Heart left ventricle (tissue), 16 donors: Measurements from ENCODE around the gene AGPAT3. TPM values are rescaled to one million over a fixed set of nuclear protein-coding genes. Genes with fewer than 3 reads are reported as not detected.
A peak's percentile ranks its signal among the peaks of the same experiment; 100 is the strongest.

ENCODE experiments used
- ATAC-seq, 4 donors: fragments of 200-7000 bp; cut with Tn5 transposase; one replicate each; pipeline ENCODE4 v1.9.1; 2020 to 2022; ENCODE audit warnings: moderate library complexity in 4 of 4, mild to moderate bottlenecking in 3 of 4, moderate number of reproducible peaks in 1 of 4
- DNase-seq, 5 donors: peaks; one replicate each; pipeline ENCODE4 v3.0.0-alpha.2; 2020
- H3K27ac ChIP-seq, 12 donors: fragments of 200-600 bp; sonication (generic) in 4 of 12; one replicate each; pipeline versions ENCODE4 v1.5.0 to v1.8.0; 2016 to 2022; ENCODE audit warnings: mild to moderate bottlenecking in 2 of 12
- H3K27me3 ChIP-seq, 9 donors: fragments of 200-600 bp; sonication (generic) in 2 of 9; one replicate each; pipeline versions ENCODE4 v1.5.1 to v1.8.0; 2016 to 2022; ENCODE audit warnings: mild to moderate bottlenecking in 3 of 9
- H3K36me3 ChIP-seq, 9 donors: fragments of 200-600 bp; sonication (generic) in 2 of 9; one replicate each; pipeline versions ENCODE4 v1.5.0 to v1.8.0; 2018 to 2022; ENCODE audit warnings: mild to moderate bottlenecking in 2 of 9
- H3K4me1 ChIP-seq, 12 donors: fragments of 200-600 bp; sonication (generic) in 4 of 12; one replicate each; pipeline versions ENCODE4 v1.5.0 to v1.8.0; 2016 to 2022; ENCODE audit warnings: mild to moderate bottlenecking in 3 of 12
- H3K4me3 ChIP-seq, 12 donors: fragments of 200-600 bp; sonication (generic) in 4 of 12; one replicate each; pipeline versions ENCODE4 v1.5.0 to v1.8.0; 2017 to 2022; ENCODE audit warnings: mild to moderate bottlenecking in 9 of 12, moderate library complexity in 4 of 12
- H3K9me3 ChIP-seq, 12 donors: fragments of 200-600 bp; sonication (generic) in 4 of 12; one replicate each; pipeline versions ENCODE4 v1.5.0 to v1.8.0; 2016 to 2022; ENCODE audit warnings: mild to moderate bottlenecking in 1 of 12
- CTCF ChIP-seq, 12 donors: fragments of 200-600 bp; sonication (generic) in 4 of 12; IDR thresholded peaks; one replicate each; pipeline versions ENCODE4 v1.5.0 to v1.8.0; 2018 to 2022; ENCODE audit warnings: antibody characterized with exemption in 12 of 12, mild to moderate bottlenecking in 5 of 12
- POLR2A ChIP-seq, 2 donors: fragments of 450-650 bp; IDR thresholded peaks; one replicate each; pipeline ENCODE4 v1.6.1; 2017; ENCODE audit warnings: antibody characterized with exemption in 2 of 2, mild to moderate bottlenecking in 2 of 2, moderate library complexity in 2 of 2
- WGBS, 4 donors: extraction: QIAGEN DNeasy Blood & Tissue Kit in 2 of 4; methylation state at CpG; one replicate each; pipeline versions ENCODE4 v1.1.5 to v1.1.7; 2013 to 2018; 5-methylcytosine and 5-hydroxymethylcytosine counted together
- intact Hi-C, 10 donors: fragments of 100-400 bp; cut with DNase I; formaldehyde crosslinking; loops; one replicate each; pipeline versions ENCODE4 v1.11.1 to v1.14.2; 2022
- polyA plus RNA-seq, 2 donors: library from polyadenylated mRNA; stranded (reverse); fragments of 200-250 nt; gene quantifications; one replicate each; pipeline ENCODE4 v1.2.3, GENCODE V29; 2013
- total RNA-seq, 9 donors: library from RNA; depleted of rRNA in 2 of 9; stranded (reverse); fragments of >200 nt in 2 of 9; fragmentation: NEBNext Ultra II Directional in 3 of 9; extraction: Animal tissue kit (Norgen Biotek cat#: 25700) in 3 of 9; gene quantifications; one replicate each; pipeline versions ENCODE4 v1.1.0 to v1.2.4, GENCODE V29; 2016 to 2023
- donor health status: ischemic (EF 13 %, LVEDD 7.1; RV severe dilation, severe dysfunction).
- donor health status: healthy with polysubstance abuse.
- donor health status: DM: no; HTN: yes; CAD: no.
- donor health status: DM: no; HTN: no; CAD: no.
- donor health status: ischemic (EF 25% LVEDD 6.9; RV normal size, moderate dysfunction).
- donor health status: ischemic (EF 25% LVEDD 5.7; RV mildly dilated, moderate dysfunction).
- donor health status: healthy.
- donor health status: DM: yes; HTN: yes; CAD: no.
- donor health status: ischemic (EF 35%, LVEDD 5.7; RV mildly dilated, moderate dysfunction).
- donor health status: nonischemic (EF 11% LVEDD 7.7; RV severe dilation, severe dysfunction).
- donor health status: DM: yes; HTN: yes; CAD: no.
- donor health status: PGD.
- donor health status: ischemic (EF 29% LVEDD 5.4; RV normal size, mild dysfunction).
- donor health status: nonischemic (EF 23%, LVEDD 6.1; RV moderate dilation, normal function).

Gene AGPAT3
- total and polyA plus RNA-seq, 11 donors, result 26.6 to 86.0 (median 64.5) TPM

DNA sequence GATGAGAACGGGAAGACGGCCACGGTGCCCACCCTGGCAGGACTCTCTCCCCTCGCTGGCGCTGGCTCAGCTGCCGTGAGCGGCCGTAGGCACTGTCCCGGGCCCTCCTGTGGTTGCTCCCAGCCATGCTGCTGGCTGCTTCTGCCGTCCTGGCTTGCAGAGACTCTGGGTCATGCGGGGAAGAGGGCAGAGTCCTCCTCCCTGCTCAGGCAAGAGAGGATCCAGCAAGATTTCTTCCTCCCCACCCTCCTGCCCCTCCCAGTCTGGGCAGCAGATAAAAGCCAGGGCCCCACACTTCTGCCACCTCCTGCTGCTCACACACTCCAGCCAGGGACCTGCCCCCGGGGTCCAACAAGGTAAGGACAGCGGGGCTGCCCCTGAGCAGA, 60.1 kb downstream of the AGPAT3 start:
- ATAC-seq, result peak in 3 of 4 donors; percentile 22 to 27 (median 25)
- WGBS, 4 donors, result 51 to 65% (median 60%) methylated on average over 11 to 13 of the region's 13 CpGs
- H3K36me3 ChIP-seq, result peaks cover 0 to 35% (median 0%) of the 10 kb centered on the region in 9 donors
- intact Hi-C loops, result loop anchor here in 5 of 10 donors (5.0 kb wide), 1 partner anchor 58 kb away; the partner anchor contains the start of gene AGPAT3 (in 5 of the 5)
- no peak overlapping the region for H3K4me3 ChIP-seq
- peak in 3 of 5 donors; percentile 51 to 58 (median 57) for DNase-seq
- TF ChIP-seq CTCF (IDR thresholded peaks at IDR 0.05) (peak in 2 of 12 donors; percentile 7 to 8), POLR2A (IDR thresholded peaks at IDR 0.05) (no peak)
- peak overlapping the region in 11 of 12 donors; percentile 32 to 82 (median 64) for H3K27ac ChIP-seq
- H3K27me3 ChIP-seq, result no peaks in the 10 kb centered on the region
- H3K4me1 ChIP-seq, result peaks cover 11 to 88% (median 53%) of the 10 kb centered on the region in 12 donors
- H3K9me3 ChIP-seq, result no peaks in the 10 kb centered on the region

- peaks cover 11 to 88% (median 58%) of the 10 kb centered on the region in 12 donors for H3K4me1 ChIP-seq
- intact Hi-C loops, result loop anchor here in 5 of 10 donors (5.0 kb wide), 1 partner anchor 58 kb away; the partner anchor contains the start of gene AGPAT3 (in 5 of the 5)
- WGBS, 4 donors, result 85 to 87% (median 86%) methylated on average over 13 to 14 of the region's 14 CpGs
- TF ChIP-seq POLR2A (IDR thresholded peaks at IDR 0.05) (no peak), CTCF (IDR thresholded peaks at IDR 0.05) (no peak)
- no peaks in the 10 kb centered on the region for H3K27me3 ChIP-seq
- H3K4me3 ChIP-seq, result no peak overlapping the region
- ATAC-seq (no peak), DNase-seq (peak in 2 of 5 donors; percentile 28 to 60)
- no peaks in the 10 kb centered on the region for H3K9me3 ChIP-seq
- H3K27ac ChIP-seq, result peak overlapping the region in 11 of 12 donors; percentile 20 to 82 (median 64)
- peaks cover 0 to 37% (median 0%) of the 10 kb centered on the region in 9 donors for H3K36me3 ChIP-seq
Measured at GRCh38 chr21:43925609-43926008, 60.6 kb downstream of the AGPAT3 start.

GRCh38 chr21:43926196-43926595, 61.2 kb downstream of the AGPAT3 start:
- H3K4me3 ChIP-seq, result no peak overlapping the region
- intact Hi-C loops, result loop anchor here in 5 of 10 donors (5.0 kb wide), 1 partner anchor 59 kb away; the partner anchor contains the start of gene AGPAT3 (in 5 of the 5)
- peak overlapping the region in 5 of 12 donors; percentile 32 to 82 (median 64) for H3K27ac ChIP-seq
- ATAC-seq, result no peak
- H3K4me1 ChIP-seq, result peaks cover 11 to 86% (median 58%) of the 10 kb centered on the region in 12 donors
- WGBS, 4 donors, result 91 to 94% (median 93%) methylated on average over 20 of the region's 20 CpGs
- H3K36me3 ChIP-seq, result peaks cover 0 to 37% (median 0%) of the 10 kb centered on the region in 9 donors
- DNase-seq, result peak in 2 of 5 donors; percentile 21 to 32
- TF ChIP-seq CTCF (IDR thresholded peaks at IDR 0.05), result no peak
- no peaks in the 10 kb centered on the region for H3K9me3 ChIP-seq
- no peaks in the 10 kb centered on the region for H3K27me3 ChIP-seq

GRCh38 chr21:43927591-43928221, 62.7 kb downstream of the AGPAT3 start:
- peaks cover 5 to 75% (median 45%) of the 10 kb centered on the region in 12 donors for H3K4me1 ChIP-seq
- no peak for TF ChIP-seq CTCF (IDR thresholded peaks at IDR 0.05)
- TF ChIP-seq POLR2A (IDR thresholded peaks at IDR 0.05), result no peak
- H3K4me3 ChIP-seq, result no peak overlapping the region
- peak overlapping the region in 7 of 12 donors; percentile 45 to 93 (median 87) for H3K27ac ChIP-seq
- H3K27me3 ChIP-seq, result no peaks in the 10 kb centered on the region
- no peaks in the 10 kb centered on the region for H3K9me3 ChIP-seq
- ATAC-seq, result no peak
- DNase-seq, result no peak
- WGBS, 4 donors, result 83 to 95% (median 90%) methylated on average over 17 of the region's 17 CpGs
- H3K36me3 ChIP-seq, result peaks cover 0 to 37% (median 0%) of the 10 kb centered on the region in 9 donors
- intact Hi-C loops, result loop anchor here in 6 of 10 donors (2.0 to 5.0 kb wide), 2 partner anchors 60 to 61 kb away; partner anchors contain the start of gene AGPAT3 (in 5 of the 6)
